B cell (primary cell): ENCODE results near the gene UGDH.

Source experiments
- CTCF ChIP-seq: fragments of 200-600 bp; IDR thresholded peaks from one replicate; pipeline ENCODE4 v1.8.0; 2022; ENCODE audit warnings: antibody characterized with exemption, mild to moderate bottlenecking
- EZH2 ChIP-seq: IDR thresholded peaks from 2 replicates; pipeline ENCODE4 v1.6.1; 2012; ENCODE audit warnings: borderline replicate concordance, low read depth, mild to moderate bottlenecking, moderate library complexity, low read length; ENCODE audit not compliant: insufficient read depth, poor library complexity, severe bottlenecking

- TF ChIP-seq CTCF (no peak), EZH2 (no peak)
These were observed 10.8 kb downstream of the UGDH start for GRCh38 chr4:39516407-39516966.
